IPS DF 4.7 (cell line): ENCODE results near the gene GALNT7.
"Not testable (repeated sequence)": the region's sequence is repeated elsewhere in the genome, so short reads cannot be mapped to it uniquely, and the experiment has no call there.

Source experiments
- DNase-seq: peaks from one replicate; pipeline ENCODE4 v3.0.0-alpha.2; 2013; ENCODE audit warnings: low spot score; ENCODE audit errors: extremely low read depth

The GALNT7 gene

GRCh38 chr4:173165706-173166105 is 2.9 kb upstream of the GALNT7 start:
- DNase-seq = no peak

GRCh38 chr4:173166491-173166890 is 2.1 kb upstream of the GALNT7 start:
- no peak for DNase-seq

GRCh38 chr4:173167758-173168395 is 734 bp upstream of the GALNT7 start:
- no peak for DNase-seq

GRCh38 chr4:173169178-173169427 is 492 bp downstream of the GALNT7 start:
- no peak for DNase-seq

GRCh38 chr4:173169428-173170181 is 994 bp downstream of the GALNT7 start:
- no peak for DNase-seq

GRCh38 chr4:173170182-173170778 is 1.7 kb downstream of the GALNT7 start:
- no peak for DNase-seq

- DNase-seq = no peak
These were observed 2.5 kb downstream of the GALNT7 start for GRCh38 chr4:173171098-173171497.

- no peak for DNase-seq
These were observed 3.4 kb downstream of the GALNT7 start for GRCh38 chr4:173171987-173172386.

- DNase-seq = no peak
These were observed 5.6 kb downstream of the GALNT7 start for GRCh38 chr4:173174184-173174583.

- no peak for DNase-seq
These were observed 6.0 kb downstream of the GALNT7 start for GRCh38 chr4:173174594-173175012.

GRCh38 chr4:173176010-173176409 is 7.4 kb downstream of the GALNT7 start:
- no peak for DNase-seq

GRCh38 chr4:173177232-173177631 is 8.6 kb downstream of the GALNT7 start:
- DNase-seq = no peak

GRCh38 chr4:173178144-173178543 is 9.5 kb downstream of the GALNT7 start:
- no peak for DNase-seq

GRCh38 chr4:173181848-173182247 is 13.2 kb downstream of the GALNT7 start:
- no peak for DNase-seq

GRCh38 chr4:173182403-173182802 is 13.8 kb downstream of the GALNT7 start:
- DNase-seq = no peak

GRCh38 chr4:173183659-173184247 is 15.1 kb downstream of the GALNT7 start:
- not testable (repeated sequence) for DNase-seq

GRCh38 chr4:173185847-173186510 is 17.4 kb downstream of the GALNT7 start:
- no peak for DNase-seq

- no peak for DNase-seq
These were observed 19.1 kb downstream of the GALNT7 start for GRCh38 chr4:173187732-173188131.

- DNase-seq = no peak
These were observed 20.0 kb downstream of the GALNT7 start for GRCh38 chr4:173188648-173189047.

- DNase-seq = no peak
These were observed 20.6 kb downstream of the GALNT7 start for GRCh38 chr4:173189117-173189693.

GRCh38 chr4:173191623-173192041 is 23.0 kb downstream of the GALNT7 start:
- DNase-seq = no peak
